ENCODE results near the gene PPP2R5A. TPM values are rescaled to one million over a fixed set of nuclear protein-coding genes. Genes with fewer than 3 reads are reported as not detected.

The PPP2R5A gene
- 14.1 to 25.6 TPM (median 24.6 TPM) in 5 replicates for total RNA-seq (2022; extraction: Qiagen RNA extraction; ENCODE audit: low read depth)

GRCh38 chr1:212284744-212285684 lies at the start of gene PPP2R5A:
PPP2R5A (plus strand) TSS chr1:212285410; CDS start chr1:212286111, 701 bp downstream.

Other genes starting within 250 kb of the PPP2R5A start
- 18.4 to 24.9 TPM (median 22.0 TPM) in 5 replicates for gene INTS7, start 249.9 kb upstream of the PPP2R5A start, total RNA-seq (2022; extraction: Qiagen RNA extraction; ENCODE audit: low read depth)
- gene DTL, start 249.7 kb upstream of the PPP2R5A start, total RNA-seq (2022; extraction: Qiagen RNA extraction; ENCODE audit: low read depth): 21.4 to 31.7 TPM (median 26.7 TPM) in 5 replicates
- 19.0 to 24.0 TPM (median 19.8 TPM) in 5 replicates for gene PACC1, start 129.5 kb downstream of the PPP2R5A start, total RNA-seq (2022; extraction: Qiagen RNA extraction; ENCODE audit: low read depth)
- 94.8 to 148 TPM (median 143 TPM) in 5 replicates for gene NENF, start 147.5 kb downstream of the PPP2R5A start, total RNA-seq (2022; extraction: Qiagen RNA extraction; ENCODE audit: low read depth)

Data from A549 treated with RU486 at 1 μM for 4 hours (cell line).